HG03139 (cell line): ENCODE data around the gene NBPF20.
"Not testable (repeated sequence)": the region's sequence is repeated elsewhere in the genome, so short reads cannot be mapped to it uniquely, and the experiment has no call there.

Experiments
- ATAC-seq: cut with Tn5 transposase; IDR thresholded peaks from one replicate; pipeline ENCODE4 v1.9.1; 2021; ENCODE audit not compliant: unreplicated experiment

NBPF20 gene

GRCh38 chr1:145425436-145426029 lies at the start of gene NBPF20:
Gene NBPF20 (minus strand): TSS chr1:145425603. CDS start chr1:145405272, 20,331 bp downstream.
- peak; percentile 91 for ATAC-seq

DNA sequence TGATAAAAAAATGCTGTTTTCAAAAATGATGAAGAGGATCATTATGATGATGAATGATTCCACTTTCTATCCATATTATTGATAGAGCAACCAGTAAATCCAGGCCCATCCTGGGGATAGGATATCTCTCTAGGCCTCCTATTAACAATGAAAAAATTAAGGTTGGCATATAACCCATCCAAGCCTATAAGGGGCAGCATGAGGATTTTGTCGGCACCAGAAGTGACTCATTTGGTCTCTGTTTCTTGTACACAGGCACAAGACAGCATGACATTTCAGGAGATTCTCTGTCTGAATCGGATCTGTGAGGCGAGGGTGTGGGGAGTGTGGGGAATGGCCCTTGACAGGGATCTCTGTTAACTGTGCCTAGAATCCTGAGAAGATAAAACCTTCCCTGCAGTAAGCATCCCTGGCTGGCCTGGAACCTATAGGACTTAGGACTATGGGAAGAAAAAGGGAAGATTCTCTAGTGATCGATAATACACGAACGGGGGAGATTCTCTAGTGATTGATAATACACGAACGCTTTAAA lies 49.5 kb upstream of the NBPF20 start:
- ATAC-seq = not testable (repeated sequence)

DNA sequence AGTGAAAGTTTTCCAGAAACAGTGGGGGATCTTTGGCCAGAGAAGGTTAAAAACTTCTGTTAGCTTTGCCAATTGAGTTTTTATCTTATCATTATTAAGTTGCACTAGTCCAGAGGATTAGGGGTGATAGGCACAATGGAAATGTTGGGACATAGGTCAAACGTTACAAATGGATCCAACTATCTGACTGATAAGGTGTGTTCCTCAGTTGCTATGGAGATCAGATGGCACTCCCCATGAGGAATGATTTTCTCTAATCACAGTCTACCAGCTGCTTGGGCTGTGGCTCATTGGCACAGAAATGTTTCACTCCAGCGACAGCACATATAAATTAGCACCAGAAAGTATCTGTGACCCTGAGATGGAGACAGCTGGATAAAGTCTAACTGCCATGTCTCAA lies 47.3 kb upstream of the NBPF20 start:
- ATAC-seq = not testable (repeated sequence)

DNA sequence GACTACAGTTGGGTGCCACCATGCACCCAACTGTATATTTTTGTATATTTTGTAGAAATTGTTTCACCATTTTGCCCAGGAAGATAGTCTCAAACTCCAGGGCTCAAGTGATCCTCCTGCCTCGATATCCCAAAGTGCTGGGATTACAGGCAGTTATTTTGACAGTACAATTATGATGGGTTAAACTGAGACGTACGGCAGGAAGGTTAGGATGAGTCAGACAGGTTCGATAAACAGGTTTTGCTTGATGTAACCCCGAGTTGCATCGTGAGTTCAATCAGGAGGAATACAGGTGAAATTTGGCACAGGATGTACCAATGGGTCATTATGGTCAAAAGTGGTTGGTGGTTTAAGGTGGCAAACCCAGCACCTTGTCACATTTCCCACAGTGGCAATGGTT lies 46.0 kb upstream of the NBPF20 start:
- not testable (repeated sequence) for ATAC-seq

GRCh38 chr1:145465405-145466144 lies 40.2 kb upstream of the NBPF20 start:
- peak; percentile 76 for ATAC-seq

DNA sequence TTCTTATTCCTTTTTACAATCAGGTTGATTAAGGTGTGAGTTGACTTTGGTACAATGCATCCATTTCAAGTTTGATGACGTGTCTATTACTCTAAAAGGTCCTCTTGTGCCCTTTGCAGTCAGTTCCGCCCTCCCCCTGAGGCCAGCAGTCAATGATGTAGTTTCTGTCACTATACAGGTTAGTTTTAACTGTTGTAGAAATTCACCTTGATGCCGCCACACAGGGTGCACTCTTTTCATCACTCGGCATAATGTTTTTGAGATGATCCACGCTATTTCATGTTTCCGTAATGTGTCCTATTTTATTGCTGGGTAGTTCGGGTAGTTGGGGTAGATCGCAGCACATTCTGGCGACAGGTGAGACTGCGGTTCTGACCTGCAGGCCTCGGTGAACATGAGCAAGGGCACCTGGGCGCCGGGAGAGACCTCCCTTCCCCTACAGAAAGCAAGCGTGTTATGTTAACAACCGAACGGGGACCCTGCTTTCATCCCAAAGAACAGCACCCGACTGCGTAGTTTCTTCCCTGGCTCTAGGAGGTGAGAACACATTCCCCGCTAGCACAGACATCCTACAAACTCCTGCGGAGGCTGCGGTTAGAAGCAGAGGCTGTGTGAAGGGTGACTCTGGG lies 39.4 kb upstream of the NBPF20 start:
- ATAC-seq = peak; percentile 30

- ATAC-seq = not testable (repeated sequence)
Observed at GRCh38 chr1:145464017-145464416, 38.6 kb upstream of the NBPF20 start.

DNA sequence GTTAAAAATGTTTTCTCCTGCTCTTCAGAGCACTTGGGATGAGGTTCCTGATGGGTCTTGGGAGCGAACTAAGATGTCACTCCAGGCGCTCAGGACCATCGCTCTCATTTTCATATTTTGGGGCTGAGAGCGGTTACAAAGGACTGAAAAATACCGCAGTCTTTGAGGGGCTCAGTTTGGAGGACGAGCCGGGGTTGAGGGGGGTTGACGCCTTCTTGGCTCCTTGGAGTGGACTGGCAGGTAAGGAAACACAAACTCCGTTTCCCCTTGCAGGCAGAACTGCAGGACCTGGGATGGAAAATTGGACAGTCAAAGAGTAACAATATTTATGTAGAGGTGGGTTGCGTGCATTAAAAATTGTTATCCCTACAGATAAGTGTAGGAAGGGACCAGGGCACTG lies 35.3 kb upstream of the NBPF20 start:
- ATAC-seq = not testable (repeated sequence)

GRCh38 chr1:145460048-145460447 lies 34.6 kb upstream of the NBPF20 start:
- not testable (repeated sequence) for ATAC-seq

GRCh38 chr1:145459591-145459990 lies 34.2 kb upstream of the NBPF20 start:
- not testable (repeated sequence) for ATAC-seq

DNA sequence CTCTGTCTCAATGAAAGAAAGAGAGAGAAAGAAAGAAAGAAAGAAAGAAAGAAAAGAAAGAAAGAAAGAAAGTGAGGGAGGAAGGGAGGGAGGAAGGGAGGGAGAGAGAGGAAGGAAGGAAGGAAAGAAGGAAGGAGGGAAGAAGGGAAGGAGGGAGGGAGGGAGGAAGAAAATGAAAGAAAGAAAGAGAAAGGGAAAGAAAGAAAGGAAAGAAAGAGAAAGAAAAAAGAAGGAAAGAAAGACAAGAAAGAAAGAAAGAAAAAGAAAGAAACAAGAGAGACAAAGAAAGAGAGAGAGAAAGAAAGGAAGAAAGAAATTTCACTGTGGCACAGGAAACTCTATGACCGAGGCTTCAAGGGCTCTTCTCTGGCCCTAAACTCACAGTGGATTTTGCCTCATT lies 33.7 kb upstream of the NBPF20 start:
- not testable (repeated sequence) for ATAC-seq

GRCh38 chr1:145454824-145455177 lies 29.4 kb upstream of the NBPF20 start:
- not testable (repeated sequence) for ATAC-seq

GRCh38 chr1:145453873-145454823 lies 28.7 kb upstream of the NBPF20 start:
- not testable (repeated sequence) for ATAC-seq

DNA sequence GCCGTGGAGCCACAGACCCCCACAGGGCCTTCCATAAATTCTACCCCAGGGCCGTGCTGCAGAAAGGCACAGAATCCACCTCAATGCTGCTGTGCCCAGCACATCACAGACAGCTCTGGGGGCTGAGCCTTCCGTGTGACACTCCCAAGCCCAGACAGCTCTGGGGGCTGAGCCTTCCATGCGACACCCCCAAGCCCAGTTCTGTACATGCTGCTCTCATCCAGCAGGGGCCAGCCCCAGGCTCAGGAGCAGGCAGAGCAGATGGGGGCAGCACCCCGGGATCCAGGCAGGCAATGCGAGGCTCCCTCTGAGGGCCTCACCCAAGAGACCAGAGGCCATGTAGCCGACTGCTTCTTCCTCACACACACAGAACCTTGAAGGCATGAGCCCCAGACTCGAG lies 27.1 kb upstream of the NBPF20 start:
- ATAC-seq = not testable (repeated sequence)

DNA sequence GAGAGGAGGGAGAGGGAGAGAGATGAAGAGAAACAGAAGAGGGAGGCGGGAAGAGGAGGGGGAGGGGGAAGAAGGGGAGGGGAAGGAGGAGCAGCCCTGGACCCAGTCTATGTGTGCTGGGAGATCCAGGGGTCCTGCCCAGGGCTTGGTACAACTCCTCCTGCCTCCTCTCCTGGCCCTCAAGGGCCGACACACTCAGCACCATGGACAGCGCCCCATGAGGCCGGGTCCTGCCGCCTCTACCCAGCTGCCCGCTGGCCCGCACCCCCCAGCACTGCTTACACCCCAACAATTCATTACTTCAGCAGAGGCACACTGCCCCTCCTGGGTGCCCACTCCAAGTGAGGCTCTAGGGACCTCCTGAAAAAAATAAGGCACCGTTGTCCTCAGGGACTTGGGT lies 26.5 kb upstream of the NBPF20 start:
- not testable (repeated sequence) for ATAC-seq

- not testable (repeated sequence) for ATAC-seq
Observed at GRCh38 chr1:145445219-145445618, 19.8 kb upstream of the NBPF20 start.

- not testable (repeated sequence) for ATAC-seq
Observed at GRCh38 chr1:145442340-145442739, 16.9 kb upstream of the NBPF20 start.

DNA sequence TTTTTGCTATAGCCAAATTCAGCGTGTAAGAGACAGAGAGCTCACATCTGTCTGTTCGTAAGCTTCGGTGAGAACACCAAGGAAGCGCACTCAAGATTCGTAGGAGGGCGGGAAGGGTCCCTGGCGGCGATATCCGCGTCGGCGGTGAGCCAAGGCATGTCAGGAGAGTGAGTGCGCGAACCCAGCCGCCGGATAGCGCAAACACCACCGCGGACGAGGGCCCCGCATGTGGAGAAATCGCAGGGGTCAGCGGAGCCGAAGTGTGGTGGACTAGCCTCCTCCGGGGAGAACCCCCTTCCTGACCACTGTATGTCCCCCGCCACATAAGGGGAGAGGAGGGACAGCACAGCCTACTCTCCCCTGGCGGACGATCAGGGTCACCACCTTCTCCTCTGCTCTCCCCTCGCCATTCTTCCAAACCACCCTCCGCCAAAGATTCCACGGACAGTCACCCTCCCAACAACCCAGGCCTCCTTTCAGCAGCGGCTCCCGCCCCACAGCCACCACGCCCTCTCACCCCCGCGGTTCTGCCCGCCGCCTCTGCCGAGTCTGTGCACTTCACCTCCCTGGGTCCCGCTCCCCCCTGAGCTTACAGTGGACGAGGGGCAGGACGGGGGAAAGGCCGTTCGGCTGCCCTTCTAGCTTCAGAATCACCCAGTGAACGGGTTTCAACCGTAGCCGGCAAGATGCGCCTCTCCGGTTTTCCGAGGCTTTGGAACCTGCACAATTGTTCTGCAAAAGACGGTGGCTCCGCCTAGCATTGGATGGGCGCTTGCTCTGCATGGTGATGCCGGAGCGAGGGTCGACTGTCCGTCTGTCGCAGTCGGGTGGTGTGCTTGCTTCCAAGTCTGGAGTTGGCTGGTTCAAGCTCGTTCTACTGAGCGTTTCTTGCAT lies 6.2 kb upstream of the NBPF20 start:
- not testable (repeated sequence) for ATAC-seq

DNA sequence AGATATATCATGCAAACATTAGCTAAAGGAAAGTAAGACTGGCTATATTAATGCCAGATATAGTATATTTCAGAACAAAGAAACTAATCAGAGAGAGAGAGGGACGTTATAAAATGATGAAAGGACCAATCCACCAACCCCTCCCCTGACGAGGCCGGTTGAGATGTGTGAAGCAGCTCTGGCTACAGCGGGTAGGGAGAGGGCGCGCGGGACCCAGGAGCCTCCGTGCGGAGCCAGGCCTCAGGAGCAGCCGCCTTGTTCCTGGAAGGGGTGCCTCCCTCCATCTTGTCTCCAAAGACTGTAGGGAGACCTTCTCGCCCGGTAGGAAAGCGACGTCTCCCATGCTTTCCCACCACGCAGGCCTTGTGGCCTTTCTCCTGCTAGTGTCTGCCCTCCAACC lies 5.4 kb upstream of the NBPF20 start:
- not testable (repeated sequence) for ATAC-seq

DNA sequence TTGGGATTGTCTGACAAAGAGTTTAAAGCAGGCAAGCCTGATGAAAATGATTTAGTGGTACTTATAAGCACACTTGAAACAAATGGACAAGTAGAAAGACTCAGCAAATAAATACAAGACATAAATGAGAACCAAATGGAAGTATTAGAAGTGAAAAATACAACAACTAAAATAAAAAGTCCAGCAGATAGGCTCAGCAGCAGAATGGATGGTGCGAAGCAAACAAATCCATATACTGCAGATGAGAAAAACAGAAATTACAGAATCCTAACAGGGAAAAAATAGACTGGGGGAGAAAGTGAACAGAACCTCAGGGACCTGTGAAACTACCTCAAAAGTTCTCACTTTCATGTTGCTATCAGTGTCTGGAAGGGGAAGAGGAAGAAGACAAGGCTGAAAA lies 3.9 kb upstream of the NBPF20 start:
- not testable (repeated sequence) for ATAC-seq
